Nucleus accumbens (tissue), 56 donors: ENCODE results near the gene GPC3.

Experiments used
- DNase-seq, 56 donors: peaks; one replicate each; lab custom pipeline; 2025; lab: John Stamatoyannopoulos, UW

GPC3 gene

GRCh38 chrX:133587071-133587470 lies 398.3 kb downstream of the GPC3 start:
- no peak for DNase-seq

- DNase-seq, result no peak
These were observed 399.0 kb downstream of the GPC3 start for GRCh38 chrX:133586443-133586842.

DNA sequence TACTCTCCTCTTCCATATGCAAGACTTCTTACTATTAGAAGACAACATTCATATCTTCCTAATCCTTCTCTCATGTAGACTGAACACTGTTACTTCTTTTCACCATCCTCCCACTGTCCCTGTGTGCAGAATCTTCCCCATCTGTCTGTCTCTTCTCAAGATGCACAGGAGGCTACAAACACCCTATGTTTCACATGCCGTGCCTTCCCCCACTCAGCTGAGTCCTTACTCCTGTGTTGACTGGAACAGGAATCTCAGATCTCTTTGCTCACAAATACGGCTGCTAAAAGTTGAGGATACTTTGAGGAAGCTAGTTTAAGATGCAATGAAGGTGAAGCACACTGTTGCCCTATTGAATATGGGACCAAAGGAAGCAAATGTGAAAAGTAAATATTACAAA lies 401.6 kb downstream of the GPC3 start:
- no peak for DNase-seq

DNA sequence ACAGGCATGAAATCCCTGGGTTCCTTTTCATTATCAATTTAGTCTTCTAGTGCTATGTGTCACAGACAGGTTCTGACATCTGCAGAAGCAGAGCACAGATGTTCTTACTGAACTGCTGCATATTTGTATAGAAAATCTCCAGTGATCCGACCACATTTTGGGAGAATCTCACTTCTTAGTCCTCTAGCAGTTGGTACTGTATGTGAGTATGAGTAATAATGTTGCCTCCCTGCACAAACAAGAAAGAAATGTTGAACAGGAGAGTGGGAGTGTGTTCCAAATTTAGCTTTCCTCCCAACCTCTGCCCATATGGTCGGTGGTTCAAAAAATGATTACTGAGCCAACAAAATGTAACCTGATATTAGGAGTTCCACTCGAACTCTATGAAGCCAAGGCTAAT lies 404.8 kb downstream of the GPC3 start:
- DNase-seq, result no peak

- DNase-seq, result no peak
These were observed 405.8 kb downstream of the GPC3 start for GRCh38 chrX:133579631-133580030.

DNA sequence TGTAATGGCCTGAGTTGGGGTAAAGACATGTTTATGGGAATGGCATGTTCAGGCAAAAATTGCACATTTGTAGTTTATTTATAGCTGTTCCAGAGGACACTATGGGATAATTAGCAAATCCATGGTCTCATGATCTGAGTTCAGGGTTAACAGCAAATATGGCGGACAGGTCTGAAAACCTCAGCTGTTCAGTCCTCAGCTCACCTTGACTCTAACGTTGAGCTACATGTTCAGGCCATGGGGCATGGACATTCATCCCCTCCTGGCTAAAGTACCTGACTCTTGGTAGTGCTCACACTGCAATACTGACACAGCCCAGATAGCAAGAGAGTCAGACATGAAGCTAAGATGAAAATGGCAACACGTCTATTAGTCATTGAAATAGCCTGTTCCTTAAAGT lies 408.5 kb downstream of the GPC3 start:
- no peak for DNase-seq

DNA sequence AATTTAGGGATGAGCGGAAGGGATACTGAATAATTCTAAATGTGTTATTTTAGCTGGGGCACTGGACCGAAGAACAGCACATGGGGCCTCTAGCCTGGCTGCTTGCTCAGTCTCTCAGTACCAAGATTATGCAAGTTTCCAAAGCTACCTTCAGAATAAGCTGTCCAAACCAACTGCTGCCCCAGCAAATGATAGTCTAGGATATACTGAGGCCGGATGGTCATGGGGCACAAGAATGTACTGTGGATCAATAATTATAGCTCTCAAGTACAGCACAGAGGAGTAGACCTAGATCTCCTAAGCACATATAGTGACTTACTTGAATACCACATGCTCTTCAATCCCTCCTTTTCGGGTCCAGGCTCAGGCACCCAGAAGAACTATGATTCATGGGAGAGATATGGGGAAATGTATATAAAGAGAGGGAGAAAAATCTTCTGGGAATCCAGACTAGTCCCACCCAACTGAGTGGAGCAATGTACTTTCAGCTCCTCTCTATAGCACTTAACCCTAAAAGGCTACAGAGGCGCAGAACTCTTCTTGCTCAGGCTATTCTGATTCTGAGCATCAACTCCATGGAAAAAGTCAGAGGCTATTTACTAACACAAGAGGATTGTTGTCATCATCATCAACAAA lies 409.8 kb downstream of the GPC3 start:
- no peak for DNase-seq

DNA sequence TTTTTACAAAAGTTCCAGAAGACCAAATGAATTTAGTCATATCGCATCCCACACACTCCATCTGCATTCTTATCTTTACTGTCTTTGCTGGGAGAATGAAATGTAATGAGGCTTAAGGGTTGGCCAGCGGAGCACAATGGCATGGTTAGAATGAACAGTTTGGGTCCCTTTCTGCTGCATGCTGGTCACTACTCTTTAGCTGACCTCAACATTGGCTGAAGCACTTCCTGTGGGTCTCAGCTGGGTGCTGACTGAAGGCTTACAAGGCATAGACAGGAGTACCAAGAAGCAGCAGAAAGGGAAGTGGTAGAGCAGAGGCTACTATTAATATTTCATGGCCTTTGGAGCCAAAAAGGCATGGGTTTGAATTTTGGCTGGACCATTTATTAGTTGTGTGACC lies 410.7 kb downstream of the GPC3 start:
- peak in 1 of 56 donors; percentile 0 for DNase-seq

DNA sequence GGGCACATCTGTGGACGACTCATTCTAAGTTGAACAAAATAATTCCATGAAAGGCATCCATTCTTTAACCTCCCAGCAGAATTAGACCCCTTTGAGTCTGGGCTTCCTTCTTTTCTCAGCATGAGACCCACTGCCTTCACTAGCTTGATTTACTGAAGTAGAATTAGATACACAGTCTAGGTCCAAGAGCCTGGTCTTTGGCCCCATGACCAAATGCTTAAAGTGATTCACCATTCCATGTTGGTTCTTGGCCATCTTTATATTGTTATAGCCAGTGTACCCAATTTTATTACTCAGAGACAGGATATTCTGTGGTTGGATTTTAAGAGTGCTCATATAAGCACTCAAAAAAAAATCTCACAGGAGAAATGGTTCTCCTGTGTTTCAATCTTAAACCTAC lies 414.8 kb downstream of the GPC3 start:
- no peak for DNase-seq

GRCh38 chrX:133569217-133569616 lies 416.2 kb downstream of the GPC3 start:
- no peak for DNase-seq

GRCh38 chrX:133568109-133568508 lies 417.3 kb downstream of the GPC3 start:
- no peak for DNase-seq

DNA sequence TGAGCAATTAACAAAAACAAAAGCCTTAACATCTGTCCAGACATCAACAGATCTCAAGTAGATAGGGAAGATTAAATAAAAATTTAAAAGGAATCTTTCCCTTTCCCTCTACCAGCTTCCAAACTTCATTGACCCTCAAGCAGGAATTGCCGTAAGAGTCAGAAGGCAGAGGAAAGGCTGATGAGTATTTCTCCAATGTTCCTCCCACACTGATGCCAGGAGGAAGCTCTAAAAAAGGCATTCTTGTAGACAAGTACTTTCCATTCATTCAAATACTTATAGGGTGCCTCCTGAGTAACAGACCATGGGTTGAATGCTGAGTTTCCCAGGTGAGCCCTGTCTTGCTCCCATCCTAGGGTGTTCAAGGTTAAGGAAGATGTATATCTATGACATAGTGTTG lies 418.5 kb downstream of the GPC3 start:
- DNase-seq, result no peak

DNA sequence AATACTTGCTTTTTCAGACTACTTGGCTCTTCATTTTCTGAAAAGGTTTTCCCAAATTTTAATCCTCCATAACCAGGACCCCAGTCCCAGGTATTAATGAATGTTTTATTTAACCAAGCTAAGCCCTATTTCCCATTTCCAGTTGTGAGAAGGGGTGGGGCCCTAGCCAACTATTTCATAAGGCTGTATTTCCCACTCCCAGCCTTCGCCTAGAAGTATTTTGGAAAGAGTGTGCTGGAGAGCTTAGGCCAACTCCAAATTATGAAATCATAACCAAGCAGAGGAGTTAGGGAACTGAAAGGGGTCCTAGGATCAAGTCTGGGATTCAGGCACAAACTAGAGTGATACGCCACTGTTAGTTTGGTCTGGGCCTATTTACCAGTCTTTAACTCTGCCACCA lies 421.7 kb downstream of the GPC3 start:
- DNase-seq, result no peak

DNA sequence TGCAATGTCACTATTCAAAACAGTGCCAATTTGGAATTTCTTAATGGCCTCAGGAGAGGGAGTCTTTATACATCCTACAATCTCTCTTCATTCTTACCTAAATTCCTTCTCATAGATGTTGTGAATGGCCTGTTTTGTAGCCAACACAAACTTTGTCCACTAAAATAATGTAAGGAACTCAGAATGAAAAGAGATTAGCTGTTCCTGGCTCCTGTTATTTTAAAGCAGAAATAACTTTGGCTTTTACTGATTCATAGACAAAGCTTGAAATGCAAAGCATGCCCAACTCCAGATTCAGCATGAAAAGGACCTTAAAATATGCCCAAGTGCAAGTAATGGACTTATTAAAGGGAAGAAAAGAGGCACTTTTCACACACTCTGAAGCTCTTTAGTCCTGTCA lies 424.1 kb downstream of the GPC3 start:
- no peak for DNase-seq

GRCh38 chrX:133559909-133560308 lies 425.5 kb downstream of the GPC3 start:
- DNase-seq, result no peak

GRCh38 chrX:133555782-133556458 lies 429.5 kb downstream of the GPC3 start:
- no peak for DNase-seq

GRCh38 chrX:133550665-133551485 lies 434.5 kb downstream of the GPC3 start:
- no peak for DNase-seq

GRCh38 chrX:133549295-133549933 lies 436.0 kb downstream of the GPC3 start:
- DNase-seq, result no peak

GRCh38 chrX:133546441-133546840 lies 439.0 kb downstream of the GPC3 start:
- DNase-seq, result no peak

DNA sequence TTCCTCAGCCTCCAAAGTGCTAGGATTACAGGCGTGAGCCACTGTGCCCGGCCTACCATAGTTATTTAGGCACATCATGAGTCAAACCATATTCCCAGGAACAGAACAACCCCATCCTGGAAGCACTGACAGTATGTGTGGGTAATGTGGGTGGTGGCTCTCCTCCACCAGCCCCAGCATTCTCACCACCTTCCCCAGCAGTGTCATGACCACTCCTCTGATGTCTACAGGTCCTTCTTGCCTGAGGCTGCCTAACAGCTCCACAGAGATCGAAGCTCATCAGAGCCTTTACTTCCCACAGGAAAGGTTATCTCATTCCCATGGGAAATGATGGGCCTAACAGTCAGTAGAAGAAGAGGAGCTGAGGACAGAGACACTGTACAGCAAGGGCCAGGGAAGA lies 440.6 kb downstream of the GPC3 start:
- no peak for DNase-seq

- DNase-seq, result no peak
These were observed 441.3 kb downstream of the GPC3 start for GRCh38 chrX:133544115-133544514.
